ENCODE data around the gene TDG.
"Not testable (repeated sequence)": the region's sequence is repeated elsewhere in the genome, so short reads cannot be mapped to it uniquely, and the experiment has no call there.

Gene TDG

DNA sequence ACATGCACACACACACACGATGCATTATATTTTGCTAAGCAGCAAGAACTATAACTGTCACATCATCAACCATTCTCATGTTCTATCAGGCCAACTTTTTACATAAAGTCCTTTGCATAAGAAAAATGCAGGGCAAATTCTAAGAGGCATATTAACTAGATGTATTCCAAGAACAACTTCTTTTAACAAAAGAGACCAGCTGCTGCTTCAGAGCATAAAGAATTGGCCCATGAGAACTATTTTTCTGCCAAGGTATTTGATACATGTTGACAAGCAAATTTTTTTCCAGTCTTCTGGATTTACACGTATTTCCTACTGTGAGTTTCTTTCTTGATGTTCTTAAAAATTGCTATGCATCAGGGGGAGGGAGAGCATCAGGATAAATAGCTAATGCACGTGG, 57.1 kb downstream of the TDG start:
- Histone ChIP-seq H3K36me3 (ENCODE audit: insufficient read depth, low read length) (no peaks in the 10 kb centered on the region), H3K9ac (ENCODE audit: low read depth, low read length) (no peak overlapping the region), H3K9me3 (ENCODE audit: control insufficient read depth, insufficient read depth, low read length) (peaks cover 11% of the 10 kb centered on the region), H3K4me1 (ENCODE audit: insufficient read depth, low read length) (no peaks in the 10 kb centered on the region)

DNA sequence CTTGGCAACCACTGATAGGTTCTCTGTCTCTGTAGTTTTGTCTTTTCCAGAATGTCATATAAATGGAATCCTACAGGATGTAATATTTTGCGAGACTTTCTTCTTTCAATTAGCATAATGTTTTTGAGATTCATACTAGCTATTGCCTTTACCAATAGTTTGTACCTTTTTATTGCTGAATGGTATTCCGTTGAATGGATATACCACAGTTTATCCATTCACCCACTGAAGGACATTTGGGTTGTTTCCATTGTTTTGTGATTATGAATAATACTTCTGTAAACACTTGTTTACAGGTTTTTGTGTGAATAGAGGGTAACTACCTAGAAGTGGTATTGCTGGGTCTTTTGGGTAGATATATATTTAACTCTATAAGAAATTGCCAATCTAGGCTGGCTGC, 58.0 kb downstream of the TDG start:
- Histone ChIP-seq H3K9ac (ENCODE audit: low read depth, low read length) (no peak overlapping the region), H3K4me1 (ENCODE audit: insufficient read depth, low read length) (no peaks in the 10 kb centered on the region), H3K36me3 (ENCODE audit: insufficient read depth, low read length) (no peaks in the 10 kb centered on the region), H3K9me3 (ENCODE audit: control insufficient read depth, insufficient read depth, low read length) (peaks cover 11% of the 10 kb centered on the region)

DNA sequence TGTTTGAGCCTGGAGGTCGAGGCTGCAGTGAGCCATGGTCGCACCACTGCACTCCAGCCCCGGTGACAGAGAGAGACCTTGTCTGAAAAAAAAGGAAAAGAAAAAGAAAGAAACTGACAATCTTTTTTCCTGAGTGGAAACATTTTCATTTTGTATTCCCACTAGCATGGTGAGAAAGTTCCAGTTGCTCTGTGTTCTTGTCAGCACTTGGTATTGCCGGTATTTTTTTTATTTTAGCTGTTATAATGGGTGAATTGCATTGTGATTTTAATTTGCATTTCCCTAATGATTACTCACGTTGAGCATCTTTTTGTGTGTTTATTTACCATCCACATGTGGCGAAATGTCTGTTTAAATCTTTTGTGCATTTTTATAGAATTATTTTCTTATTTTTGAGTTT, 58.7 kb downstream of the TDG start:
- Histone ChIP-seq H3K9me3 (ENCODE audit: control insufficient read depth, insufficient read depth, low read length) (peaks cover 11% of the 10 kb centered on the region), H3K36me3 (ENCODE audit: insufficient read depth, low read length) (no peaks in the 10 kb centered on the region), H3K9ac (ENCODE audit: low read depth, low read length) (no peak overlapping the region), H3K4me1 (ENCODE audit: insufficient read depth, low read length) (no peaks in the 10 kb centered on the region)

DNA sequence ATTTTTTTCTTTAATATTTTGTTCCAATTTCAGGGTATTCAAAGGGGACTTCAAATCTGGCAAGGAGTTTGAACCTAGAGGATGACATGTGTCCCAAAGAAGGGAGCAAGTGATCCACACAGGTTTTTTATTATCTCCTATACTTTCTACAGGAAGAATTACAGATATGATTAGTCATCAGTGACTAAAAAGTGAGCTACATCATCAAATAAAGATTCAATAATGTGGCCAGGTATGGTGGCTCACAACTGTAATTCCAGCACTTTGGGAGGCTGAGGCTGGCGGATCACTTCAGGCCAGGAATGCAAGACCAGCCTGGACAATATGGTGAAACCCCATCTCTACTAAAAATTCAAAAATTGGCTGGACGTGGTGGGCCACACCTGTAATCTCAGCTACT, 60.1 kb downstream of the TDG start:
- no peak overlapping the region for H3K9ac ChIP-seq (ENCODE audit: low read depth, low read length)
- H3K36me3 ChIP-seq (ENCODE audit: insufficient read depth, low read length), result no peaks in the 10 kb centered on the region
- peaks cover 11% of the 10 kb centered on the region for H3K9me3 ChIP-seq (ENCODE audit: control insufficient read depth, insufficient read depth, low read length)
- no peaks in the 10 kb centered on the region for H3K4me1 ChIP-seq (ENCODE audit: insufficient read depth, low read length)

DNA sequence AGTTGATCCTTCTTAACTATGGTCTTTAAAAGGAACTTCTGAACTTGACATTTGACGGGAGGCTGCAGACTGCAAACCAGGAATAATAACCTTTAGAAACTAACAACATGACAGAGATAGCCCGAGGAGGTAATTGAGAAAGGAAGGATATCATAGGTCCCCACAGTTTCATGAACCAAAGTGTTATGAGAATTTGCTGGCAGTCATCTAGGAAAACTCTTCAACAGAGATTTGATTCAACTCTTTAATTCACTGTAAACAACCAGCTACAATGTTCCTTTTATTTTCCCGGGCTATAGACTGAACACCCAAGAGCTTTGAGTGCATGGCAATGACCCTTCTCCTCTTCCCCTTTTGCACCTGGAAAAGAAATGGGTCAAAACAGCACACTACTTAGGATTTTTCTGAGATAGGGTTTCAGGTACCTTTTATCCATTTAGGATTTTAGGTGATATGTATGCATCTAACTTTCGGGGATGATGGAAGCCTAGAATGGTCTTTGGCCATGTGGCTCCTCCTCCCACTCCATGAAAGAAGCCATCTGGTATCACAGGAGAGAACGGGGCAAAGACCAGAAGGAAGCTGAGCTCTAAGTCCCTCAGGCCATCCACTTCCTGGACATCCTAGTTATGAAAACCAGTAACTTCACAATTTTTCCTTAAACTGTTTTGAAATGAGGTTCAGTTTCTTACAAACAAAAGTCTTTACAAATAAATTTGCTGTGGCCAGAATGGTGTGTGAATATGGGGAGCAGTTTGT, 61.3 kb downstream of the TDG start:
- no peak overlapping the region for H3K9ac ChIP-seq (ENCODE audit: low read depth, low read length)
- H3K4me1 ChIP-seq (ENCODE audit: insufficient read depth, low read length), result no peaks in the 10 kb centered on the region
- peaks cover 11% of the 10 kb centered on the region for H3K9me3 ChIP-seq (ENCODE audit: control insufficient read depth, insufficient read depth, low read length)
- no peaks in the 10 kb centered on the region for H3K36me3 ChIP-seq (ENCODE audit: insufficient read depth, low read length)

DNA sequence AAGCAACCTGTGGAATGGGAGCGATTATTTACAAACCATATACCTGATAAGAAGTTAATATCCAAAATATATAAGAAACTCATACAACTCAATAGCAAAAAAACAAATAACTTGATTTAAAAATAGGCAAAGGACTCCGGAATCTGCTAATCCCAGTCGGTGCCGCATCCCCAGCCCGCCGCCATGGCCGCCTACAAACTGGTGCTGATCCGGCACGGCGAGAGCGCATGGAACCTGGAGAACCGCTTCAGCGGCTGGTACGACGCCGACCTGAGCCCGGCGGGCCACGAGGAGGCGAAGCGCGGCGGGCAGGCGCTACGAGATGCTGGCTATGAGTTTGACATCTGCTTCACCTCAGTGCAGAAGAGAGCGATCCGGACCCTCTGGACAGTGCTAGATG, 64.9 kb downstream of the TDG start:
- H3K9me3 ChIP-seq (ENCODE audit: control insufficient read depth, insufficient read depth, low read length); H3K36me3 ChIP-seq (ENCODE audit: insufficient read depth, low read length); H3K9ac ChIP-seq (ENCODE audit: low read depth, low read length); H3K4me1 ChIP-seq (ENCODE audit: insufficient read depth, low read length): not testable (repeated sequence)

DNA sequence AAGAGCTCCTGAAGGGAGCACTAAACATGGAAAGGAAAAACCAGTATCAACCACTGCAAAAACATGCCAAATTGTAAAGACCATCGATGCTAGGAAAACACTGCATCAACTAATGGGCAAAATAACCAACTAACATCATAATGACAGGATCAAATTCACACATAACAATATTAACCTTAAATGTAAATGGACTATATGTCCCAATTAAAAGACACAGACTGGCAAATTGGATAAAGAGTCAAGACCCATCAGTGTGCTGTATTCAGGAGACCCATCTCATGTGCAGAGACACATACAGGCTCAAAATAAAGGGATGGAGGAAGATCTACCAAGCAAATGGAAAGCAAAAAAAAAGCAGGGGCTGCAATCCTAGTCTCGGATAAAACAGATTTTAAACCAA, 70.5 kb downstream of the TDG start:
- not testable (repeated sequence) for H3K4me1 ChIP-seq (ENCODE audit: insufficient read depth, low read length); H3K9ac ChIP-seq (ENCODE audit: low read depth, low read length); H3K36me3 ChIP-seq (ENCODE audit: insufficient read depth, low read length); H3K9me3 ChIP-seq (ENCODE audit: control insufficient read depth, insufficient read depth, low read length)
